Neuronal stem cell (in vitro differentiated cells): ENCODE data around the gene TPRG1L.

Experiments
- DNase-seq: peaks from one replicate; pipeline ENCODE4 v3.0.0-alpha.2; 2013; ENCODE audit warnings: low spot score
- H2AFZ ChIP-seq: one replicate; pipeline ENCODE4 v1.6.1; 2013; ENCODE audit warnings: mild to moderate bottlenecking, low read length, inconsistent platforms
- H2AK5ac ChIP-seq: 2 replicates; pipeline ENCODE4 v1.6.1; 2013; ENCODE audit warnings: low read depth, mild to moderate bottlenecking, inconsistent platforms, low read length, moderate library complexity, mixed read lengths
- H2BK120ac ChIP-seq: 2 replicates; pipeline ENCODE4 v1.6.1; 2013; ENCODE audit warnings: low read depth, mild to moderate bottlenecking, inconsistent platforms, low read length, moderate library complexity, mixed read lengths
- H2BK12ac ChIP-seq: one replicate; pipeline ENCODE4 v1.6.1; 2013; ENCODE audit warnings: low read length, inconsistent platforms
- H2BK15ac ChIP-seq: 2 replicates; pipeline ENCODE4 v1.6.1; 2013; ENCODE audit warnings: mild to moderate bottlenecking, low read length, inconsistent platforms, mixed read lengths
- H2BK5ac ChIP-seq: one replicate; pipeline ENCODE4 v1.6.1; 2013; ENCODE audit warnings: inconsistent platforms, mild to moderate bottlenecking, low read length, moderate library complexity
- H3K14ac ChIP-seq: one replicate; pipeline ENCODE4 v1.6.1; 2013; ENCODE audit warnings: low read length, inconsistent platforms
- H3K18ac ChIP-seq: 2 replicates; pipeline ENCODE4 v1.6.1; 2013; ENCODE audit warnings: low read length, inconsistent platforms
- H3K23ac ChIP-seq: 2 replicates; pipeline ENCODE4 v1.6.1; 2013; ENCODE audit warnings: low read depth, mild to moderate bottlenecking, mixed read lengths, low read length, inconsistent platforms; ENCODE audit not compliant: poor library complexity
- H3K27ac ChIP-seq: replicated peaks from 3 replicates; pipeline ENCODE4 v1.5.1; 2013; ENCODE audit warnings: low read length, inconsistent platforms
- H3K27me3 ChIP-seq, 3 experiments: 2 replicates each; pipeline ENCODE4 v1.6.1; 2013; ENCODE audit warnings: low read length in 3 of 3, mild to moderate bottlenecking in 2 of 3, inconsistent platforms in 1 of 3, low read depth in 1 of 3, mixed read lengths in 1 of 3, moderate library complexity in 1 of 3; ENCODE audit not compliant: control insufficient read depth in 3 of 3, insufficient read depth in 3 of 3
- H3K36me3 ChIP-seq, 2 donors: replicated peaks in 1 of 2; 2 replicates each; pipeline ENCODE4 v1.6.1; 2013; ENCODE audit warnings: low read length in 2 of 2; ENCODE audit not compliant: control insufficient read depth in 2 of 2, insufficient read depth in 2 of 2
- H3K4ac ChIP-seq: 2 replicates; pipeline ENCODE4 v1.6.1; 2013; ENCODE audit warnings: inconsistent platforms, mild to moderate bottlenecking, low read length, moderate library complexity
- H3K4me1 ChIP-seq, 2 donors: 1 replicate in 1 of 2; 2 replicates in 1 of 2; pipeline ENCODE4 v1.6.1; 2013; ENCODE audit warnings: low read length in 2 of 2, low read depth in 1 of 2; ENCODE audit not compliant: control insufficient read depth in 2 of 2, insufficient read depth in 1 of 2
- H3K4me2 ChIP-seq: one replicate; pipeline ENCODE4 v1.6.1; 2013; ENCODE audit warnings: mild to moderate bottlenecking, low read length, inconsistent platforms; ENCODE audit not compliant: insufficient read depth, poor library complexity, severe bottlenecking
- H3K4me3 ChIP-seq, 2 donors: 2 replicates each; pipeline ENCODE4 v1.5.1; 2013; ENCODE audit warnings: low read length in 2 of 2, mild to moderate bottlenecking in 2 of 2, inconsistent platforms in 1 of 2, moderate library complexity in 1 of 2
- H3K79me1 ChIP-seq: one replicate; pipeline ENCODE4 v1.6.1; 2013; ENCODE audit warnings: low read depth, mild to moderate bottlenecking, inconsistent platforms, low read length, moderate library complexity
- H3K9ac ChIP-seq: one replicate; pipeline ENCODE4 v1.6.1; 2013; ENCODE audit warnings: mild to moderate bottlenecking, low read depth, low read length, inconsistent platforms; ENCODE audit not compliant: poor library complexity
- H3K9me3 ChIP-seq, 2 donors: replicated peaks in 1 of 2; 2 replicates each; pipeline versions ENCODE3 to v1.6.1; 2013; ENCODE audit warnings: low read length in 2 of 2, mild to moderate bottlenecking in 2 of 2, inconsistent platforms in 1 of 2, low read depth in 1 of 2, mixed read lengths in 1 of 2, moderate library complexity in 1 of 2; ENCODE audit not compliant: control insufficient read depth in 2 of 2, insufficient read depth in 1 of 2
- H4K8ac ChIP-seq: one replicate; pipeline ENCODE4 v1.6.1; 2013; ENCODE audit warnings: low read depth, mild to moderate bottlenecking, inconsistent platforms, low read length, moderate library complexity
- H4K91ac ChIP-seq: one replicate; pipeline ENCODE4 v1.6.1; 2013; ENCODE audit warnings: low read length, low read depth, mild to moderate bottlenecking, inconsistent platforms; ENCODE audit not compliant: poor library complexity
- WGBS, 2 donors: extraction: QIAGEN DNeasy Blood & Tissue Kit; methylation state at CpG; one replicate each; pipeline ENCODE4 v1.1.7; 2013; ENCODE audit warnings: missing lambda C conversion rate in 2 of 2, mixed read lengths in 1 of 2; ENCODE audit not compliant: insufficient read length in 2 of 2, insufficient replicate concordance in 1 of 2; ENCODE audit errors: extremely low coverage in 2 of 2; 5-methylcytosine and 5-hydroxymethylcytosine counted together

Gene TPRG1L

GRCh38 chr1:3629561-3630160 is 4.8 kb downstream of the TPRG1L start:
- H3K27me3 ChIP-seq = no peaks in the 10 kb centered on the region
- peak overlapping the region; percentile 7 for H3K4ac ChIP-seq
- no peak overlapping the region for H3K27ac ChIP-seq
- H3K14ac ChIP-seq = no peak overlapping the region
- H2BK15ac ChIP-seq = no peak overlapping the region
- peak overlapping the region; percentile 44 for H3K9ac ChIP-seq
- H3K9me3 ChIP-seq = no peaks in the 10 kb centered on the region
- no peak overlapping the region for H3K4me3 ChIP-seq
- H3K4me2 ChIP-seq = no peak overlapping the region
- peak overlapping the region; percentile 58 for H2BK12ac ChIP-seq
- peaks cover 27 to 73% of the 10 kb centered on the region in 2 donors for H3K36me3 ChIP-seq
- DNase-seq = no peak
- no peak overlapping the region for H2AK5ac ChIP-seq
- H3K23ac ChIP-seq = peak overlapping the region; percentile 73
- H3K18ac ChIP-seq = no peak overlapping the region
- H3K79me1 ChIP-seq = no peaks in the 10 kb centered on the region
- H2AFZ ChIP-seq = no peak overlapping the region
- no peak overlapping the region for H2BK120ac ChIP-seq
- WGBS, 2 donors = no CpG with 5 or more reads among the region's 16 CpGs
- peak overlapping the region; percentile 24 for H4K91ac ChIP-seq
- no peak overlapping the region for H4K8ac ChIP-seq
- H3K4me1 ChIP-seq = peaks cover 6 to 15% of the 10 kb centered on the region in 2 donors
- no peak overlapping the region for H2BK5ac ChIP-seq

- no CpG with 5 or more reads among the region's 11 CpGs for WGBS, 2 donors
- Histone ChIP-seq H2BK5ac (no peak overlapping the region), H3K27ac (no peak overlapping the region)
Observed at GRCh38 chr1:3630161-3630611, 5.4 kb downstream of the TPRG1L start.

DNA sequence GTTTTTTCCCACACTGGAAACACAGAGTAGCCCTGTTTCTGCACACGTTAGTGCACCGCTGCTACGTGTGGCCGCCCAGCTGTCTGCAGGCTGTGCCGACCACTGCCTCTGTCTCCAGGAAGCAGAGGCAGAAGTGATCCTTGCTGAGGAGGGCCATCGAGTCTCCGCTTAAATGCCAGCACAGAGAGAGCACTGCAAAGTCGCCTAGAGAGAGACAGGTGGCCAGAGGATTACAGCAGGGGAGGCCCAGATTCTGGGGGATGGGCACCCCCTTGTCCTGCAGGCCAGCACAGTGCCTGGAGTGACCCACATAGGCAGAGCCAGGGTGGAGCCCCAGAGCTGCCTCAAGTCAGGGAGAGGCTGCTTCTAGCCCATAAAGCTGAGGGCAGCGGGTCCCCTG is 6.1 kb downstream of the TPRG1L start:
- H2BK15ac ChIP-seq = no peak overlapping the region
- H2AFZ ChIP-seq = no peak overlapping the region
- H3K36me3 ChIP-seq = peaks cover 33 to 80% of the 10 kb centered on the region in 2 donors
- H3K18ac ChIP-seq = no peak overlapping the region
- peak overlapping the region; percentile 88 for H2AK5ac ChIP-seq
- H3K9me3 ChIP-seq = no peaks in the 10 kb centered on the region
- H3K4ac ChIP-seq = no peak overlapping the region
- no peak overlapping the region for H2BK12ac ChIP-seq
- no peak overlapping the region for H4K8ac ChIP-seq
- no peak overlapping the region for H4K91ac ChIP-seq
- no peaks in the 10 kb centered on the region for H3K27me3 ChIP-seq
- H3K4me1 ChIP-seq = peaks cover under 1 to 11% of the 10 kb centered on the region in 2 donors
- no peak for DNase-seq
- H3K9ac ChIP-seq = peak overlapping the region; percentile 55
- no CpG with 5 or more reads among the region's 9 CpGs for WGBS, 2 donors
- no peak overlapping the region for H2BK120ac ChIP-seq
- H3K27ac ChIP-seq = no peak overlapping the region
- peak overlapping the region; percentile 75 for H2BK5ac ChIP-seq
- H3K79me1 ChIP-seq = no peaks in the 10 kb centered on the region
- H3K4me3 ChIP-seq = no peak overlapping the region
- peak overlapping the region; percentile 68 for H3K23ac ChIP-seq
- no peak overlapping the region for H3K4me2 ChIP-seq
- peak overlapping the region; percentile 82 for H3K14ac ChIP-seq

More at GRCh38 chr1:3630161-3630611, 5.4 kb downstream of the TPRG1L start:
- Histone ChIP-seq H4K8ac (no peak overlapping the region), H2BK12ac (no peak overlapping the region), H3K4me3 (no peak overlapping the region), H3K4ac (no peak overlapping the region), H3K14ac (no peak overlapping the region), H3K23ac (peak overlapping the region; percentile 73), H3K9me3 (no peaks in the 10 kb centered on the region), H3K36me3 (peaks cover 31 to 78% of the 10 kb centered on the region in 2 donors), H3K27me3 (no peaks in the 10 kb centered on the region), H2AK5ac (no peak overlapping the region), H4K91ac (no peak overlapping the region), H3K9ac (no peak overlapping the region), H2AFZ (no peak overlapping the region), H3K4me1 (peaks cover 6 to 15% of the 10 kb centered on the region in 2 donors), H2BK120ac (no peak overlapping the region), H2BK15ac (no peak overlapping the region), H3K4me2 (no peak overlapping the region), H3K18ac (no peak overlapping the region), H3K79me1 (no peaks in the 10 kb centered on the region)
- no peak for DNase-seq

DNA sequence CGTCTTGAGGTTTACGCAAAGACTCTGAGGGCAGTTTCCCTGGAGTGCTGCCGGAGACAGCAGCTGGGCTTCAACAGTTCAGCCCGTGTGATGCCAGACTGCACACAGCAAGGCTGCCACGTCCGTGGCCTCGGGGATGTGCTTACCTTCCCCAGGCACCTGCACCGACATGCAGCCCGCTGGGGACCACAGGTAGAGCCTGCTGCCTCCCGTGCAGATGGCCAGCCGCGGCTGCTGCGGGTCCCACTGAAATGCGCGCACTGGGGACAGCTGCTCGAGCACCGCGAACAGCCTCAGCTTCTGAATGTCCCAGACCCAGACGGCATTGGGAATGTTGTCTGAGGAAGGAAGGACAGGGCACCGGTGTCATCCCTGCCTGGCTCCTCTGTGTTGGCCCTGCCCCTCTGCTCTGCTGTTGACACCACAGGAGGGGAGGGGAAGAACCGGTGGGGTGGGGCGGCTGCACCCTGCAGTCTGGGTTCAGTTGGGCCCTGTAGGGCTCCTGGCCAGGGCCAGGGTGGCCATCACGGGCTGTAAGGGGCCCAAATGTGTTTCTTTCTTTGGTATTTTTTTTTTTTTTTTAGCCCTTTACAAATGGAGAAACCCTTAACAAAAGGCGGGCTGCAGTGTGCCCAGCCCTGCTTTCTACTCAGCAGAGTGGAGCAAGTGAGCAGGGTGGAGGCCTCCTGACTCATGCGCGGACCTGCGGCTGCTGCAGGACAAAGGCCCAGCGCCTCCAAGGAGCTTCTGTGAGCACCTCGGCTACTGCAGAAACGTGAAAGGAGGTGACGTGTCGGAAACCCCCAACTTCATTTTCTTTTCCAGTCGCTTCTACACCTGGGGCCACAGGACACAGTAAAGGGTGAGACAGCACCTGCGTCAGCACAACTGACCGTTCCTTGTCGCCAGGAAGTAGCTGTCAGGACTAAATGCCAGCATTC is 6.8 kb downstream of the TPRG1L start:
- peak overlapping the region; percentile 88 for H2AK5ac ChIP-seq
- H3K79me1 ChIP-seq = no peaks in the 10 kb centered on the region
- no peaks in the 10 kb centered on the region for H3K27me3 ChIP-seq
- H3K27ac ChIP-seq = peak overlapping the region; percentile 63
- H2BK120ac ChIP-seq = peak overlapping the region; percentile 81
- H2BK15ac ChIP-seq = peak overlapping the region; percentile 56
- no peak overlapping the region for H4K8ac ChIP-seq
- WGBS, 2 donors = no CpG with 5 or more reads among the region's 36 CpGs
- H3K36me3 ChIP-seq = peaks cover 35 to 85% of the 10 kb centered on the region in 2 donors
- H3K4me1 ChIP-seq = peaks cover 0 to 11% of the 10 kb centered on the region in 2 donors
- peak overlapping the region; percentile 12 for H4K91ac ChIP-seq
- no peaks in the 10 kb centered on the region for H3K9me3 ChIP-seq
- H2BK12ac ChIP-seq = peak overlapping the region; percentile 63
- peak overlapping the region; percentile 55 for H3K9ac ChIP-seq
- H2BK5ac ChIP-seq = peak overlapping the region; percentile 75
- H3K4me2 ChIP-seq = peak overlapping the region; percentile 4
- H2AFZ ChIP-seq = no peak overlapping the region
- no peak overlapping the region for H3K4me3 ChIP-seq
- no peak overlapping the region for H3K4ac ChIP-seq
- peak overlapping the region; percentile 82 for H3K14ac ChIP-seq
- DNase-seq = no peak
- peak overlapping the region; percentile 68 for H3K23ac ChIP-seq
- H3K18ac ChIP-seq = peak overlapping the region; percentile 87
